ENCODE results near the gene KLF18.

DNA sequence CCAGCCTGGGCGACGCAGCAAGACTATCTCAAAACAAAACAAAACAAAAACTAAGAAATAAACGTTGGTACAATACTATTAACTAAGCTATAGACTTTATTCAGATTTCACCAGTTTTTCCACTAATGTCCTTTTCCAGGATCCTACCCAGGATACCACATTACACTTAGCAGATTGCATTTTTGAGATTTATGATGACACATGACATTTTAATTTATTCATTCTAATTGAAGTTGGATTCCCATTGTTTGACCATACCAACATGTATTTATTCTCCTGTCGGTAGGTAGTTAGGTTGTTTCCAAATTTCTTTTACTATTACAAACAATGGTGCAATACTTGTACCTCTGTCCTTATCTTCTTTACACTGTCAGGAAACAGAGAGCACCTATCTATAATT, 29.6 kb downstream of the KLF18 start:
- TF ChIP-seq, protein P1, sequence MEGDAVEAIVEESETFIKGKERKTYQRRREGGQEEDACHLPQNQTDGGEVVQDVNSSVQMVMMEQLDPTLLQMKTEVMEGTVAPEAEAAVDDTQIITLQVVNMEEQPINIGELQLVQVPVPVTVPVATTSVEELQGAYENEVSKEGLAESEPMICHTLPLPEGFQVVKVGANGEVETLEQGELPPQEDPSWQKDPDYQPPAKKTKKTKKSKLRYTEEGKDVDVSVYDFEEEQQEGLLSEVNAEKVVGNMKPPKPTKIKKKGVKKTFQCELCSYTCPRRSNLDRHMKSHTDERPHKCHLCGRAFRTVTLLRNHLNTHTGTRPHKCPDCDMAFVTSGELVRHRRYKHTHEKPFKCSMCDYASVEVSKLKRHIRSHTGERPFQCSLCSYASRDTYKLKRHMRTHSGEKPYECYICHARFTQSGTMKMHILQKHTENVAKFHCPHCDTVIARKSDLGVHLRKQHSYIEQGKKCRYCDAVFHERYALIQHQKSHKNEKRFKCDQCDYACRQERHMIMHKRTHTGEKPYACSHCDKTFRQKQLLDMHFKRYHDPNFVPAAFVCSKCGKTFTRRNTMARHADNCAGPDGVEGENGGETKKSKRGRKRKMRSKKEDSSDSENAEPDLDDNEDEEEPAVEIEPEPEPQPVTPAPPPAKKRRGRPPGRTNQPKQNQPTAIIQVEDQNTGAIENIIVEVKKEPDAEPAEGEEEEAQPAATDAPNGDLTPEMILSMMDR (IDR thresholded peaks at IDR 0.05): no peak
- no peak for TF ChIP-seq POLR2A (IDR thresholded peaks at IDR 0.05)

Measured in vagina (tissue), 2 donors.